CD14-positive monocyte (primary cell): ENCODE measurements around the gene CCDC12. TPM values are rescaled to one million over a fixed set of nuclear protein-coding genes. Genes with fewer than 3 reads are reported as not detected.
A peak's percentile ranks its signal among the peaks of the same experiment; 100 is the strongest.

Source experiments
- DNase-seq, 3 donors: peaks; one replicate each; pipeline ENCODE4 v3.0.0-alpha.2; 2011 to 2022
- H2AFZ ChIP-seq: 2 replicates; pipeline ENCODE4 v1.6.0; 2012; ENCODE audit warnings: mild to moderate bottlenecking, low read depth, low read length, inconsistent platforms; ENCODE audit not compliant: insufficient read depth, poor library complexity, severe bottlenecking
- H3K27ac ChIP-seq, 2 donors: 1 replicate in 1 of 2; 2 replicates in 1 of 2; pipeline ENCODE4 v1.5.1; 2012 to 2013; ENCODE audit warnings: low read length in 2 of 2, control low read depth in 1 of 2, inconsistent platforms in 1 of 2, low read depth in 1 of 2, mild to moderate bottlenecking in 1 of 2
- H3K27me3 ChIP-seq, 2 donors: one replicate each; pipeline versions ENCODE4 v1.6.0 to v1.6.1; 2011 to 2013; ENCODE audit warnings: low read length in 2 of 2; ENCODE audit not compliant: control insufficient read depth in 2 of 2, insufficient read depth in 2 of 2
- H3K36me3 ChIP-seq, 2 donors: replicated peaks in 1 of 2; 1 replicate in 1 of 2; 2 replicates in 1 of 2; pipeline versions ENCODE4 v1.5.1 to v1.6.1; 2012 to 2013; ENCODE audit warnings: low read length in 2 of 2, control low read depth in 1 of 2, inconsistent platforms in 1 of 2, mild to moderate bottlenecking in 1 of 2; ENCODE audit not compliant: insufficient read depth in 2 of 2, control insufficient read depth in 1 of 2
- H3K4me1 ChIP-seq, 2 donors: 1 replicate in 1 of 2; 2 replicates in 1 of 2; pipeline versions ENCODE4 v1.5.1 to v1.6.1; 2012 to 2013; ENCODE audit warnings: low read length in 2 of 2, control low read depth in 1 of 2, inconsistent platforms in 1 of 2, mild to moderate bottlenecking in 1 of 2, moderate library complexity in 1 of 2; ENCODE audit not compliant: insufficient read depth in 2 of 2, control insufficient read depth in 1 of 2
- H3K4me2 ChIP-seq: replicated peaks from 2 replicates; pipeline ENCODE3; 2012; ENCODE audit warnings: low read length, moderate library complexity, mild to moderate bottlenecking; ENCODE audit not compliant: poor library complexity, severe bottlenecking; ENCODE audit errors: extremely low read depth
- H3K4me3 ChIP-seq, 3 experiments: fragments of 200-600 bp in 1 of 3; sonication (generic) in 1 of 3; replicated peaks in 1 of 3; 1 replicate in 2 of 3; 2 replicates in 1 of 3; pipeline ENCODE4 v1.5.1; 2011 to 2013; ENCODE audit warnings: low read length in 3 of 3, mild to moderate bottlenecking in 3 of 3, control low read depth in 2 of 3, low read depth in 2 of 3, inconsistent platforms in 1 of 3, moderate library complexity in 1 of 3
- H3K79me2 ChIP-seq: 2 replicates; pipeline ENCODE4 v1.6.0; 2012; ENCODE audit warnings: mild to moderate bottlenecking, control low read depth, inconsistent platforms, low read length, moderate library complexity; ENCODE audit not compliant: insufficient read depth
- H3K9ac ChIP-seq: 2 replicates; pipeline ENCODE4 v1.6.0; 2017; ENCODE audit warnings: low read length, mild to moderate bottlenecking; ENCODE audit not compliant: insufficient read depth, poor library complexity, severe bottlenecking
- H3K9me3 ChIP-seq, 2 donors: replicated peaks in 1 of 2; 1 replicate in 1 of 2; 2 replicates in 1 of 2; pipeline versions ENCODE4 v1.5.1 to v1.6.1; 2012 to 2013; ENCODE audit warnings: low read length in 2 of 2, control low read depth in 1 of 2; ENCODE audit not compliant: control insufficient read depth in 1 of 2, insufficient read depth in 1 of 2
- H4K20me1 ChIP-seq: 2 replicates; pipeline ENCODE4 v1.6.0; 2012; ENCODE audit warnings: mild to moderate bottlenecking, low read length, control low read depth, moderate library complexity; ENCODE audit not compliant: insufficient read depth
- H3K27ac Mint-ChIP-seq, 7 donors: one replicate each; pipeline ENCODE4 v1.8.0; 2020; ENCODE audit warnings: mild to moderate bottlenecking in 7 of 7, mixed read lengths in 7 of 7, moderate library complexity in 6 of 7, inconsistent platforms in 2 of 7
- H3K27me3 Mint-ChIP-seq, 3 donors: one replicate each; pipeline ENCODE4 v1.8.0; 2021 to 2022; ENCODE audit warnings: low read depth in 3 of 3, mild to moderate bottlenecking in 3 of 3, mixed read lengths in 3 of 3, moderate library complexity in 3 of 3, inconsistent platforms in 1 of 3
- H3K36me3 Mint-ChIP-seq, 2 donors: one replicate each; pipeline ENCODE4 v1.8.0; 2020; ENCODE audit warnings: mixed read lengths in 2 of 2, inconsistent platforms in 1 of 2, mild to moderate bottlenecking in 1 of 2
- H3K4me1 Mint-ChIP-seq: one replicate; pipeline ENCODE4 v1.8.0; 2020; ENCODE audit warnings: mild to moderate bottlenecking, mixed read lengths
- H3K4me3 Mint-ChIP-seq, 2 donors: one replicate each; pipeline ENCODE4 v1.8.0; 2020; ENCODE audit warnings: mild to moderate bottlenecking in 2 of 2, mixed read lengths in 2 of 2, moderate library complexity in 1 of 2
- H3K9me3 Mint-ChIP-seq, 7 donors: one replicate each; pipeline ENCODE4 v1.8.0; 2020 to 2022; ENCODE audit warnings: mixed read lengths in 7 of 7, mild to moderate bottlenecking in 6 of 7, moderate library complexity in 6 of 7, inconsistent platforms in 2 of 7
- CTCF ChIP-seq: fragments of 200-600 bp; IDR thresholded peaks from one replicate; pipeline ENCODE4 v1.8.0; 2022; ENCODE audit warnings: antibody characterized with exemption, mild to moderate bottlenecking
- WGBS: methylation state at CpG from one replicate; pipeline ENCODE4 v1.1.5; 2013; ENCODE audit warnings: missing lambda C conversion rate; ENCODE audit not compliant: insufficient coverage; 5-methylcytosine and 5-hydroxymethylcytosine counted together
- intact Hi-C, 2 donors: fragments of 100-400 bp; cut with micrococcal nuclease; formaldehyde crosslinking; loops; one replicate each; pipeline versions ENCODE4 v1.15.0 to v1.15.1; 2023
- polyA plus RNA-seq, 3 donors: library from polyadenylated mRNA; depleted of rRNA in 1 of 3; unstranded in 2 of 3; stranded (reverse) in 1 of 3; fragments of 300-500 nt in 2 of 3; fragments of >200 nt in 1 of 3; fragmentation: Illumina TruSeq in 2 of 3; gene quantifications; 1 replicate in 2 of 3; 2 replicates in 1 of 3; pipeline ENCODE4 v1.2.3, GENCODE V29; 2012 to 2021

CCDC12 gene
- polyA plus RNA-seq, 3 donors, result 50.1 to 70.7 (median 55.8) TPM

GRCh38 chr3:46942076-46942475 is 34.5 kb downstream of the CCDC12 start:
- Histone ChIP-seq H3K9ac (no peak overlapping the region), H4K20me1 (peaks cover 79% of the 10 kb centered on the region), H3K4me1 (peaks cover 46 to 48% of the 10 kb centered on the region in 2 donors), H3K4me2 (no peak overlapping the region), H3K9me3 (no peaks in the 10 kb centered on the region), H2AFZ (no peak overlapping the region), H3K27me3 (no peaks in the 10 kb centered on the region), H3K27ac (peak overlapping the region in 1 of 2 donors; percentile 35), H3K4me3 (no peak overlapping the region), H3K79me2 (peaks cover 100% of the 10 kb centered on the region), H3K36me3 (peaks cover 31 to 77% of the 10 kb centered on the region in 2 donors)
- TF ChIP-seq CTCF, result no peak
- intact Hi-C loops, result no loop called here
- no peaks in the 10 kb centered on the region for H3K9me3 Mint-ChIP-seq
- H3K36me3 Mint-ChIP-seq, result peaks cover 67 to 88% of the 10 kb centered on the region in 2 donors
- over 99% methylated on average over 6 of the region's 7 CpGs for WGBS
- no peak overlapping the region for H3K4me3 Mint-ChIP-seq
- no peak for DNase-seq
- H3K27ac Mint-ChIP-seq, result peak overlapping the region in 2 of 7 donors; percentile 34 to 78
- peaks cover 75% of the 10 kb centered on the region for H3K4me1 Mint-ChIP-seq
- no peaks in the 10 kb centered on the region for H3K27me3 Mint-ChIP-seq

- peaks cover 60 to 61% of the 10 kb centered on the region in 2 donors for H3K4me1 ChIP-seq
- H3K4me3 Mint-ChIP-seq, result no peak overlapping the region
- peak in 1 of 3 donors; percentile 44 for DNase-seq
- peak overlapping the region; percentile 31 for H3K9ac ChIP-seq
- WGBS, result 48% methylated on average over 7 of the region's 12 CpGs
- H3K79me2 ChIP-seq, result peaks cover 94% of the 10 kb centered on the region
- intact Hi-C loops, result no loop called here
- H2AFZ ChIP-seq, result no peak overlapping the region
- H3K36me3 Mint-ChIP-seq, result peaks cover 56 to 80% of the 10 kb centered on the region in 2 donors
- H3K27ac Mint-ChIP-seq, result peak overlapping the region; percentile 82 to 97 (median 92)
- TF ChIP-seq CTCF, result no peak
- H3K9me3 ChIP-seq, result no peaks in the 10 kb centered on the region
- peak overlapping the region; percentile 8 for H3K4me2 ChIP-seq
- no peaks in the 10 kb centered on the region for H3K9me3 Mint-ChIP-seq
- peaks cover 57% of the 10 kb centered on the region for H4K20me1 ChIP-seq
- peaks cover 83% of the 10 kb centered on the region for H3K4me1 Mint-ChIP-seq
- H3K27ac ChIP-seq, result peak overlapping the region; percentile 50 to 85
- H3K27me3 Mint-ChIP-seq, result no peaks in the 10 kb centered on the region
- peaks cover 28 to 62% of the 10 kb centered on the region in 2 donors for H3K36me3 ChIP-seq
- H3K4me3 ChIP-seq, result peak overlapping the region in 1 of 3 experiments; percentile 8
- H3K27me3 ChIP-seq, result no peaks in the 10 kb centered on the region
These were observed 36.7 kb downstream of the CCDC12 start for GRCh38 chr3:46939578-46940445.
